Measurements from ENCODE around the gene MORC1.

DNA sequence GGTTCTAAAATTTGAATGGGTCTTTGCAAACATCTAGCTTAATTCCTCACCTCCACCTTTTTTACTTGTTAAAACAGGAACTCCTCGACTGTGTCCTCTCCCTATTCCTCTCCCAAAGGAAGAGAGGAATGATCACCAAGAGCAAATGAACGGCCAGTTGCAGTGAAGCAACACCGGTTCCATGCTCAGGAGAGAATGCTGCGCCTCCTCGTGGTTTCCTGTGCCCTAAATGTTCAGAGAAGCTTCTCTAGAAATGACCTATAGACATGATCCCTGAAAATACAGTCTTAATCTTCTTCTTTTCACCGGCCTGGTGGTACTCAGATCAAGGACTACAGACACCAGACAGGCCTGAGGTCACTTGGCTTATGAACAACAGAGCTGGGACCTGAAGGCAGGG is 99.1 kb downstream of the MORC1 start:
- TF ChIP-seq ZNF274 (IDR thresholded peaks at IDR 0.05; ENCODE audit: low read depth, low read length) (no peak), SUZ12 (IDR thresholded peaks at IDR 0.05; ENCODE audit: extremely low read depth, insufficient read depth, insufficient read length) (no peak)
